Erythroblast (primary cell): ENCODE data around the gene CA12.

Experiments used
- GATA1 ChIP-seq: IDR thresholded peaks from 2 replicates; pipeline ENCODE4 v1.6.1; 2011; ENCODE audit warnings: low read depth, mild to moderate bottlenecking, control low read depth, low read length, moderate library complexity
- POLR2A ChIP-seq: IDR thresholded peaks from 2 replicates; pipeline ENCODE4 v1.6.1; 2011; ENCODE audit warnings: mild to moderate bottlenecking, low read length

DNA sequence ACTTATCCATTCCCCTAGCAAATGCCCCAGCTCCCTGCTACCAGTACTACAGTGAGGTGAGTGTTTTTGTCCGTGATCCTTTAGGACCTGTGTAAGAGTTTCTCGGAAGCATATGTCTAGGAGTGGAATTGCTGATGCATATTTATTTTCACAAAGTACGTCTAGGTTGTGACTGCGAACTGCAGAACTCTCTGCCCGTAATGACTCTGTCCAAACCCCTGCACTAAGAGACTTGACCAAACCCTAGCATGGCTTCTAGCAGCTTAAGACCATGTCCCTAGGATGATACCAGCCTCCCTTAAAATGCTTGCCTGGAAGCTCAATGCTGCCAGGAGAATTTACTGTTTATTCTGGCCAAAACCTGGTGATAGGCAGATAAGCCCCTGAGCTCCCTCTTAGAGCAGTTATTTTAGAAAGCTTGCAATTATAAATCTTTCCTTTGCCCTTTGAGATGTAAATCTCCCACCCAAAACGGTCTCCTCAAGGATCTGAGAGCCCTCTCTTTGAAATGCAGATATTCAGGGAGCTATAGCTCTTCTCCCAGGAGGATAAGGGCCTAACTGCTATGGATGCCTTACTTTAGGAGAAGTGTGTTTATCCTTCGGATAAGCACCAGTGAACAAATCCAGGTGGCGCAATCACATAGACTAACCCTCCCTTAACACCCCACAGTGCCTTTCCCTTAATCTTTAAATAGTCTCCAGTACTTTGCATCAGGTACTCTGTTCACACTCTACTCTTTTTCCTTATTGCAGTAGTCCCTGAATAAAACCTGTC lies 14.7 kb upstream of the CA12 start:
- TF ChIP-seq POLR2A (no peak), GATA1 (no peak)
